ENCODE data around the gene LRCH3. TPM values are rescaled to one million over a fixed set of nuclear protein-coding genes. Genes with fewer than 3 reads are reported as not detected.

LRCH3 gene
- total RNA-seq, 1 experiment from 2014 or later: 75.8 TPM

DNA sequence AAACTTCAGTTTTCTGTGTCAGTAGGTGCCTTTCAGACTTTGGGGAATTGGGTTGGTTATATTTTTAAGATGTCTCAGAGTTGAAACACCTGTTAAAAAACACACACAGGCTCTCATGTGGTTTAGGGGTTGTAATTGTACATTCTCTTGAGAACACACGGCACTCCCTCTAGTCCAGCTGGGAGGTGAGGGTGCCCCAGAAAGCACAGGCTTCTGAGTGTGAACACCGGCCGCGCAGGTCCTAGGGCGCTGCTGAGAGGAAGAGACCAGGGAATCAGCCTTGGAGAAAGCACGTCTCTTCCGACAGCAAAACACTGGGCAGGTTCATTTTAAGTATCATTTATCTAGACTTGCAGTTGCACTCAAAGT, 90.9 kb downstream of the LRCH3 start:
- BruUV-seq (replicated peaks): no TSS peak
- ChIA-PET CTCF (no interaction called here), POLR2A (no interaction called here)
- Histone ChIP-seq H3K9me3 (ENCODE audit: control insufficient read depth, insufficient read depth, low read depth, low read length) (no peaks in the 10 kb centered on the region), H3K27ac (ENCODE audit: low read length) (no peak overlapping the region), H3K4me3 (ENCODE audit: low read depth in 2 of 2, low read length in 2 of 2) (no peak overlapping the region), H3K36me3 (ENCODE audit: control insufficient read depth, insufficient read depth, low read length) (peaks cover 5% of the 10 kb centered on the region), H3K4me1 (ENCODE audit: control insufficient read depth, insufficient read depth, low read length) (no peaks in the 10 kb centered on the region), H3K27me3 (ENCODE audit: control insufficient read depth, insufficient read depth, low read length) (no peaks in the 10 kb centered on the region)
- TF ChIP-seq TCF7L2 (IDR thresholded peaks at IDR 0.05; ENCODE audit: low read depth, low read length): no peak
- TF ChIP-seq, protein P1, sequence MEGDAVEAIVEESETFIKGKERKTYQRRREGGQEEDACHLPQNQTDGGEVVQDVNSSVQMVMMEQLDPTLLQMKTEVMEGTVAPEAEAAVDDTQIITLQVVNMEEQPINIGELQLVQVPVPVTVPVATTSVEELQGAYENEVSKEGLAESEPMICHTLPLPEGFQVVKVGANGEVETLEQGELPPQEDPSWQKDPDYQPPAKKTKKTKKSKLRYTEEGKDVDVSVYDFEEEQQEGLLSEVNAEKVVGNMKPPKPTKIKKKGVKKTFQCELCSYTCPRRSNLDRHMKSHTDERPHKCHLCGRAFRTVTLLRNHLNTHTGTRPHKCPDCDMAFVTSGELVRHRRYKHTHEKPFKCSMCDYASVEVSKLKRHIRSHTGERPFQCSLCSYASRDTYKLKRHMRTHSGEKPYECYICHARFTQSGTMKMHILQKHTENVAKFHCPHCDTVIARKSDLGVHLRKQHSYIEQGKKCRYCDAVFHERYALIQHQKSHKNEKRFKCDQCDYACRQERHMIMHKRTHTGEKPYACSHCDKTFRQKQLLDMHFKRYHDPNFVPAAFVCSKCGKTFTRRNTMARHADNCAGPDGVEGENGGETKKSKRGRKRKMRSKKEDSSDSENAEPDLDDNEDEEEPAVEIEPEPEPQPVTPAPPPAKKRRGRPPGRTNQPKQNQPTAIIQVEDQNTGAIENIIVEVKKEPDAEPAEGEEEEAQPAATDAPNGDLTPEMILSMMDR (IDR thresholded peaks at IDR 0.05): no peak
- no peak for ATAC-seq
- DNase-seq (ENCODE audit: low read depth, low spot score): no peak
- in situ Hi-C loops (cut with HindIII; ENCODE audit: low pct_unique_long_range_greater_than_20kb, low sequenced_read_pairs) (no loop called here), intact Hi-C loops (cut with micrococcal nuclease; ENCODE audit: unreplicated experiment) (no loop called here)

DNA sequence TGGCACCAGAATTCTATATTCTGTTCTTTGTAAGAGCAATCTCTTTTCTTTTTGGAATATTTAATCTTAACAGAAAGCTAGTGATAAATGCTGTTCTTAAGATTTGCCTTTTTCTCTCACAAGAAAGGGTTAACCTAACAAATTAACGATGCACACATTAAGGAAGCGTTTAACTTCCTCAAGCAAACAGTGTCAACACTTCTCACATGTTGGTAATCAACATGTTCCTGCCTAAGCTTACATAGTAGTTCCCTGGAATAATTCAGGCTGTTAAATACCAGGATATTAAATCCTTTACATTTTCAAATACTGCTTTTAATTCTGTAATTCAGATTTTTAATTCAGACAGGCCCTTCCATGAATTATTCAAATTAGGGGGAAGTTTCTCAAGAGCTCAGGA, 91.5 kb downstream of the LRCH3 start:
- H3K9me3 ChIP-seq (ENCODE audit: control insufficient read depth, insufficient read depth, low read depth, low read length): no peaks in the 10 kb centered on the region
- ATAC-seq (no peak), DNase-seq (ENCODE audit: low read depth, low spot score) (no peak)
- ChIA-PET CTCF (no interaction called here), POLR2A (no interaction called here)
- no peak overlapping the region for H3K4me3 ChIP-seq (ENCODE audit: low read depth in 2 of 2, low read length in 2 of 2)
- intact Hi-C loops (cut with micrococcal nuclease; ENCODE audit: unreplicated experiment): no loop called here
- no peak overlapping the region for H3K27ac ChIP-seq (ENCODE audit: low read length)
- peaks cover 5% of the 10 kb centered on the region for H3K36me3 ChIP-seq (ENCODE audit: control insufficient read depth, insufficient read depth, low read length)
- H3K4me1 ChIP-seq (ENCODE audit: control insufficient read depth, insufficient read depth, low read length): no peaks in the 10 kb centered on the region
- no peaks in the 10 kb centered on the region for H3K27me3 ChIP-seq (ENCODE audit: control insufficient read depth, insufficient read depth, low read length)
- in situ Hi-C loops (cut with HindIII; ENCODE audit: low pct_unique_long_range_greater_than_20kb, low sequenced_read_pairs): no loop called here
- TSS peak; percentile 31 for BruUV-seq (replicated peaks)
- TF ChIP-seq POLR2AphosphoS5 (IDR thresholded peaks at IDR 0.05; ENCODE audit: low read depth, low read length) (no peak), SIN3A (IDR thresholded peaks at IDR 0.05; ENCODE audit: borderline replicate concordance, insufficient read depth, low read depth, low read length) (no peak), TCF7L2 (IDR thresholded peaks at IDR 0.05; ENCODE audit: low read depth, low read length) (no peak)
- TF ChIP-seq, protein P1 (IDR thresholded peaks at IDR 0.05): no peak
- TF ChIP-seq, protein P2, sequence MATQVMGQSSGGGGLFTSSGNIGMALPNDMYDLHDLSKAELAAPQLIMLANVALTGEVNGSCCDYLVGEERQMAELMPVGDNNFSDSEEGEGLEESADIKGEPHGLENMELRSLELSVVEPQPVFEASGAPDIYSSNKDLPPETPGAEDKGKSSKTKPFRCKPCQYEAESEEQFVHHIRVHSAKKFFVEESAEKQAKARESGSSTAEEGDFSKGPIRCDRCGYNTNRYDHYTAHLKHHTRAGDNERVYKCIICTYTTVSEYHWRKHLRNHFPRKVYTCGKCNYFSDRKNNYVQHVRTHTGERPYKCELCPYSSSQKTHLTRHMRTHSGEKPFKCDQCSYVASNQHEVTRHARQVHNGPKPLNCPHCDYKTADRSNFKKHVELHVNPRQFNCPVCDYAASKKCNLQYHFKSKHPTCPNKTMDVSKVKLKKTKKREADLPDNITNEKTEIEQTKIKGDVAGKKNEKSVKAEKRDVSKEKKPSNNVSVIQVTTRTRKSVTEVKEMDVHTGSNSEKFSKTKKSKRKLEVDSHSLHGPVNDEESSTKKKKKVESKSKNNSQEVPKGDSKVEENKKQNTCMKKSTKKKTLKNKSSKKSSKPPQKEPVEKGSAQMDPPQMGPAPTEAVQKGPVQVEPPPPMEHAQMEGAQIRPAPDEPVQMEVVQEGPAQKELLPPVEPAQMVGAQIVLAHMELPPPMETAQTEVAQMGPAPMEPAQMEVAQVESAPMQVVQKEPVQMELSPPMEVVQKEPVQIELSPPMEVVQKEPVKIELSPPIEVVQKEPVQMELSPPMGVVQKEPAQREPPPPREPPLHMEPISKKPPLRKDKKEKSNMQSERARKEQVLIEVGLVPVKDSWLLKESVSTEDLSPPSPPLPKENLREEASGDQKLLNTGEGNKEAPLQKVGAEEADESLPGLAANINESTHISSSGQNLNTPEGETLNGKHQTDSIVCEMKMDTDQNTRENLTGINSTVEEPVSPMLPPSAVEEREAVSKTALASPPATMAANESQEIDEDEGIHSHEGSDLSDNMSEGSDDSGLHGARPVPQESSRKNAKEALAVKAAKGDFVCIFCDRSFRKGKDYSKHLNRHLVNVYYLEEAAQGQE (IDR thresholded peaks at IDR 0.05; ENCODE audit: insufficient read depth in 1 of 2, low read depth in 2 of 2, low read length in 1 of 2): no peak

DNA sequence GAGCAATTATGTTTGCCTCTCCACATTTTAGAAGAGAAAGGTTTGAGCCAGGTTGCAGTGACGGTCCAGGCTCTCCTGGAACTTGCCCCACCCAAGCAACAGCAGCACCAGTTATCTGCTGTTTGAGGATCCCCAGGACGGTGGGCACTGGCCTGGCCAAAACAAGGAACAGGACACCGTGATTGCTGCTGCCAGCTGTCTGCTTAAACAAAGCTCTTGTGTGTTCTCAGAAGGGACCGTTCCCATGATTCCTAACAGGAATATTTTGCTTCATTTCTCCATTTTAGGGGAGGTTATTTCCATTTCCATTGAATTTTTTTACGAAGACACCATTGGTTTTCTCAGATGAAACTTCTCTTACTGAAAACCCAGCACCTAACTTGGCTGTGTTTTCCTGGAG, 92.5 kb downstream of the LRCH3 start:
- H3K9me3 ChIP-seq (ENCODE audit: control insufficient read depth, insufficient read depth, low read depth, low read length): no peaks in the 10 kb centered on the region
- no TSS peak for BruUV-seq (replicated peaks)
- H3K27me3 ChIP-seq (ENCODE audit: control insufficient read depth, insufficient read depth, low read length): no peaks in the 10 kb centered on the region
- H3K36me3 ChIP-seq (ENCODE audit: control insufficient read depth, insufficient read depth, low read length): peaks cover 3% of the 10 kb centered on the region
- CTCF ChIA-PET: no interaction called here
- no peak overlapping the region for H3K27ac ChIP-seq (ENCODE audit: low read length)
- H3K4me3 ChIP-seq (ENCODE audit: low read depth in 2 of 2, low read length in 2 of 2): no peak overlapping the region
- DNase-seq (ENCODE audit: low read depth, low spot score): no peak
- H3K4me1 ChIP-seq (ENCODE audit: control insufficient read depth, insufficient read depth, low read length): no peaks in the 10 kb centered on the region
- in situ Hi-C loops (cut with HindIII; ENCODE audit: low pct_unique_long_range_greater_than_20kb, low sequenced_read_pairs): no loop called here
- no peak for ATAC-seq
- TF ChIP-seq SIN3A (IDR thresholded peaks at IDR 0.05; ENCODE audit: borderline replicate concordance, insufficient read depth, low read depth, low read length) (no peak), POLR2AphosphoS5 (IDR thresholded peaks at IDR 0.05; ENCODE audit: low read depth, low read length) (no peak), TCF7L2 (IDR thresholded peaks at IDR 0.05; ENCODE audit: low read depth, low read length) (no peak)
- TF ChIP-seq, protein P1 (IDR thresholded peaks at IDR 0.05): no peak
- TF ChIP-seq, protein P2 (IDR thresholded peaks at IDR 0.05; ENCODE audit: insufficient read depth in 1 of 2, low read depth in 2 of 2, low read length in 1 of 2): no peak
- intact Hi-C loops (cut with micrococcal nuclease; ENCODE audit: unreplicated experiment): no loop called here
- POLR2A ChIA-PET: no interaction called here
